GM13977 (cell line): ENCODE data around the gene PRDM16.

Source experiments
- DNase-seq: peaks from one replicate; pipeline ENCODE4 v3.0.0; 2012; ENCODE audit warnings: low spot score
- in situ Hi-C: fragments of 300-500 bp; cut with MboI; formaldehyde crosslinking; loops from one replicate; pipeline ENCODE4 v1.12.0; 2022; ENCODE audit warnings: low sequenced_read_pairs, low pct_unique_long_range_greater_than_20kb, mixed read lengths, inconsistent platforms; ENCODE audit not compliant: unreplicated experiment
- TF ChIP-seq, protein P1 (sequence below): IDR thresholded peaks from 2 replicates; pipeline ENCODE4 v1.5.1; 2012; ENCODE audit warnings: mild to moderate bottlenecking, control low read depth; ENCODE audit not compliant: insufficient read depth; ENCODE audit errors: extremely low read depth, missing control alignments

Gene PRDM16

DNA sequence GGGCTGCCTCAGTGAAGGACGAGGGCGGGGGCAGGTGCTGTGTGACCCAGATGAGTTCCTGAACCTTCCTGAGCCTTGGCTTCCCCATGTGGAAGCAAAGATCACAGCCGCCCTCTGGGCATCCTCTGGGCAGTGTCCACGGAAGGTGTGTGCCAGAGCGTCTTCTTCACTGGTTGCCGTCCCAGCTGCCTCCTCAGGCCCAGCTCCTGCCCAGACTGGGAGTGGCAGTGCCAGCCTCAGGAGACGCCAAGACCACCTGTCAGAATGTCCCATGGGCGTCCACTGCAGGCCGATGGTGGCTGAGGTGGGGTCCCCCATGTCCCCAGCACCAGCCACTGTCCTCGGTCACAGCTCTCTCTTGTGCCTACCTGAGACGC, 395.6 kb downstream of the PRDM16 start:
- in situ Hi-C loops, result no loop called here
- DNase-seq, result no peak
- TF ChIP-seq, protein P1, sequence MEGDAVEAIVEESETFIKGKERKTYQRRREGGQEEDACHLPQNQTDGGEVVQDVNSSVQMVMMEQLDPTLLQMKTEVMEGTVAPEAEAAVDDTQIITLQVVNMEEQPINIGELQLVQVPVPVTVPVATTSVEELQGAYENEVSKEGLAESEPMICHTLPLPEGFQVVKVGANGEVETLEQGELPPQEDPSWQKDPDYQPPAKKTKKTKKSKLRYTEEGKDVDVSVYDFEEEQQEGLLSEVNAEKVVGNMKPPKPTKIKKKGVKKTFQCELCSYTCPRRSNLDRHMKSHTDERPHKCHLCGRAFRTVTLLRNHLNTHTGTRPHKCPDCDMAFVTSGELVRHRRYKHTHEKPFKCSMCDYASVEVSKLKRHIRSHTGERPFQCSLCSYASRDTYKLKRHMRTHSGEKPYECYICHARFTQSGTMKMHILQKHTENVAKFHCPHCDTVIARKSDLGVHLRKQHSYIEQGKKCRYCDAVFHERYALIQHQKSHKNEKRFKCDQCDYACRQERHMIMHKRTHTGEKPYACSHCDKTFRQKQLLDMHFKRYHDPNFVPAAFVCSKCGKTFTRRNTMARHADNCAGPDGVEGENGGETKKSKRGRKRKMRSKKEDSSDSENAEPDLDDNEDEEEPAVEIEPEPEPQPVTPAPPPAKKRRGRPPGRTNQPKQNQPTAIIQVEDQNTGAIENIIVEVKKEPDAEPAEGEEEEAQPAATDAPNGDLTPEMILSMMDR, result no peak

DNA sequence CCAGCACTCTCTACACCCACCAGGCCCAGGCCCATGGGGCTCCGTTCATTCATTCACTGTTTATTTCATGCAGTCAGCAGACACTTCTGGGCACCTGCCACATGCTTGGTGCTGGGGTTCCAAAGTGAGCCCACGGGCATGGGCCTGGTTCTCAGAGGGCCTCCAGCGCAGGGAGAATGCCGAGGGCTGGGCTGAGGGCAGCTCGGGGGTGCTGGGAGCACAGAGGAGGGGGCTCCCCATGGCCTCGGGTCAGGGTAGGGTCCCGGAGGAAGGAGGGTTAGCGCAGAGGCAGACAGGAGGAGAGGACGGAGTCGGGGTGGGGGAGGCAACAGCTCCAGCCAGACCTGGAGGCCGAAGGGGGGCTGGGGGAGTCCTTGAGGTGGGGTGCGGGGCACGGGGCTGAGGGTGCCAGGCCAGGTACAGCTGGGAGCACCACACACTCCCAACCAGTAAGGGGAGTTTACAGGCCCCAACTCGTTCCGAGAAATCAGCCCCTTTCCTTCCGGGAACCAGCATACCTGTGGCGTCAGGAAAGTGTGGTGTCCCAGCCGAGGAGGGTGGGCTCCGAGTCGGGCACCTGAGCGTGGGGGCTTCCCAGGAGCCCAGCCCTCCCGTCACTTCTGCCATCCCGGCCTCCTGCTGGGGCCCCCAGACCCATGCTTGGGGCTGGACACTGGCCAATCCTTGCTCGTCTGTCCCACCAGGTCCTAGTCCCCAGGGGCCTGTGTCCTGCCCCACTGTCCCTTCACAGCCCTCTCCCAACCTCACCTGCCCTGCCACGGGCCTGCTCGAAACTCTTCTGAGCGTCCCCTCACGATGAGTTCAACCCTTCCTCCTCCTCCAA, 396.3 kb downstream of the PRDM16 start:
- TF ChIP-seq, protein P1, result no peak
- no peak for DNase-seq
- in situ Hi-C loops, result no loop called here

DNA sequence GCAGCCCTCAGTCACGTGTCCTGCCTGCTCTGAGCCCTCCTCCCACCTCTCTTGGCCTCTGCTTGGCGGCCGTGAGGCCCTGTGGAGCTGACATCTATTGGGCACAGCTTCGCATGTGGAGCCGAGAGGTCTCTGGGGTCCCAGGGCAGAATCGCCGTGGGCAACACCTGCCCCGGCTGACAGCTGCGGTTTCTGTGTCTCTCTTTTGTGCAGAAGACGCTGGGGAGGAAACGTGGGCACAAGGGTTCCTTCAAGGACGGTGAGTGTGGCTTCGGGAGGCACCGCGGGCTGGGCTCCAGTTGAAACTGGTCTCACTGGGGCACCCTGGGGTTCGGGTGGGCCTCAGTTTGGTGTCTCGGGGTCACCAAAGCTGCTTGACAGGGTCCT, 396.9 kb downstream of the PRDM16 start:
- in situ Hi-C loops, result no loop called here

DNA sequence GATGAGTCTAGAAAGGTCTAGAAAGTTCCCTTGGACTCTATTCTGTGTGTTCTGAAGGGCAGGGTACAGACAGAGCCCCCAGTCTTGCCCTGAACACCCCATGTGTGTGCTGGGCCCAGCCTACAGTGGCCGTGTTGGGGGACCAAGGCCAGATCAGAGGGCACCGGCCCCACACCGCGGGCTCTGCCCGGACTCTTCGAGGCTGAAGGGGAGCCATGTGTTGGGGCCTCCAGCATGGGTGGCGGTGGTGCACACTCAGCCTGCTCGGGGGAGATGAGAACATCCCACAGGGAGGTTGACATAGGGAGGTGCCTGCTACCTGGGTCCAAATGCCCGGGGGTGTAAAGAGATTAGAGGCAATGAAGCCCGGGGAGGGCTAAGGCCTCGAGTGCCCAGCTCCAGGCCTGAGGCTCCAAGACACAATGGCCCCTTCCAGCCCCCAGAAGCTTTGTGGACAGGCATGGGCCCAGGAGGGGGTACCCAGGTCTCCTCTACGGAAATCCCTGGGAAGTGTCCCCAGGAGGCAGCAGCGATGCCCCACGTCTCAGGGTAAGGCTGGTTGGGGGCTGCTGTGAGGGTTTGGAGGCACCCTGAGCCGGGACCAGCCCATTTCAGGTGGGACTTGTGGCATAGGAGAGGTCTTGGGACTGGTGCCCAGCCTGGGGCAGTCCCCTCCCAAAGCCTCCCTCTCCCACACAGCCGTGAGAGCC, 397.5 kb downstream of the PRDM16 start:
- in situ Hi-C loops, result no loop called here
- TF ChIP-seq, protein P1, result no peak
- no peak for DNase-seq

More for the DNA sequence above, 396.9 kb downstream of the PRDM16 start:
- TF ChIP-seq, protein P1, result no peak
- no peak for DNase-seq

DNA sequence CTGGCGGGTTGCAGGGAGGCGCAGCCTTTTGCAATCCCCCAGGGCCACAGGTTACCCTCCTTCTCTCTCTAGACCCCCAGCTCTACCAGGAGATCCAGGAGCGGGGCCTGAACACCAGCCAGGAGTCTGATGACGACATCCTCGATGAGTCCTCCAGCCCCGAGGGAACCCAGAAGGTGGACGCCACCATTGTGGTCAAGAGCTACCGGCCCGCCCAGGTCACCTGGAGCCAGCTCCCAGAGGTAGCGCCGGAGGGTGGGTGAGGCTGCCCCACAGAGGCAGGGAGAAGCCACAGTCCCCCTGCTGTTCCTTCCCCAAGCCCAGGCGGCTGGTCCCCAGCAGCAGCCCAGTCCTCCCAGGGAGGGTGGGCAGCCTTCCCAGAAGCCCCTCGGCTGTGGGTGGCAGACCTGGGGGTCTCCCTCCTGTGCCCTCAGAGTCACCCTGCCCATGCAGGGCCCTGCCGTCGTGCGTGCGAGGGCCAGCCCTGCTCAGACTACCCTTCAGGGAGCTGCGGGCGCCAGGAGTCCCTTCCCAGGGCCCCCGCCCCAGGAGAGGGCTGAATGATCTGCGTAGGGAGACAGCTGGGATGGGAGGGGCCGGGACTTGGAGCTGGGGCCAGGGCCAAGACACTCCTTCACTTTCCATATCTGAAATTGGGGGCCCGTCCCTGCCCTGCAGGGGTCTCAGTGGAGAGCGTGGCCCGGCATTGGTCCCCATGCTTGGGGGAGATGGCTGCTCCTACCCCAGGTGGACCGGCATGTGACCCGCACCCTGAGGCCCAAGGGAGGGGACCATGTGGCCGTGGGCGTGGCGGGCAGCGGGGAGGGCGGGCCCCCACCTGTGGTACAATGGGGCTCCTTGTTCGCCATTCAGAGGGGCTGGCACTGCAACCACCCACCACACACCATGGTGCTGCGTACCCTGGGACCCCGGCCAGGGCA, 398.4 kb downstream of the PRDM16 start:
- no peak for DNase-seq
- TF ChIP-seq, protein P1, result no peak
- in situ Hi-C loops, result no loop called here
